Endodermal cell (in vitro differentiated cells): ENCODE results near the gene KIAA1755. TPM values are rescaled to one million over a fixed set of nuclear protein-coding genes. Genes with fewer than 3 reads are reported as not detected.

ENCODE experiments used
- DNase-seq: peaks from one replicate; pipeline ENCODE4 v3.0.0-alpha.2; 2017
- H3K27ac ChIP-seq: 2 replicates; pipeline ENCODE4 v1.5.1; 2013; ENCODE audit warnings: mild to moderate bottlenecking, low read depth, low read length, moderate library complexity
- H3K27me3 ChIP-seq: 2 replicates; pipeline ENCODE4 v1.6.1; 2013; ENCODE audit warnings: mild to moderate bottlenecking, low read length, moderate library complexity; ENCODE audit not compliant: insufficient read depth, control insufficient read depth, poor library complexity, severe bottlenecking
- H3K36me3 ChIP-seq: 2 replicates; pipeline ENCODE4 v1.7.0; 2013; ENCODE audit warnings: mild to moderate bottlenecking, low read length, moderate library complexity; ENCODE audit not compliant: control insufficient read depth, insufficient read depth
- H3K4me1 ChIP-seq: one replicate; pipeline ENCODE4 v1.7.0; 2013; ENCODE audit warnings: low read length; ENCODE audit not compliant: control insufficient read depth, insufficient read depth
- H3K4me3 ChIP-seq: 2 replicates; pipeline ENCODE4 v1.5.1; 2013; ENCODE audit warnings: mild to moderate bottlenecking, low read length, moderate library complexity
- H3K9ac ChIP-seq: 2 replicates; pipeline ENCODE4 v1.6.1; 2013; ENCODE audit warnings: mild to moderate bottlenecking, low read length, moderate library complexity; ENCODE audit not compliant: poor library complexity, severe bottlenecking; ENCODE audit errors: extremely low read depth
- H3K9me3 ChIP-seq: 2 replicates; pipeline ENCODE4 v1.6.1; 2013; ENCODE audit warnings: mild to moderate bottlenecking, low read length, moderate library complexity; ENCODE audit not compliant: control insufficient read depth
- H3K27ac Mint-ChIP-seq: 2 replicates; pipeline ENCODE4 v1.8.0; 2020; ENCODE audit warnings: mixed read lengths
- H3K27me3 Mint-ChIP-seq: 2 replicates; pipeline ENCODE4 v1.8.0; 2021; ENCODE audit warnings: mild to moderate bottlenecking, mixed read lengths; ENCODE audit not compliant: insufficient read depth
- H3K36me3 Mint-ChIP-seq: 2 replicates; pipeline ENCODE4 v1.8.0; 2020; ENCODE audit warnings: low read depth, mixed read lengths
- H3K4me1 Mint-ChIP-seq: 2 replicates; pipeline ENCODE4 v1.8.0; 2020; ENCODE audit warnings: mixed read lengths
- H3K4me3 Mint-ChIP-seq: 2 replicates; pipeline ENCODE4 v1.8.0; 2020; ENCODE audit warnings: mild to moderate bottlenecking, moderate library complexity, mixed read lengths
- H3K9me3 Mint-ChIP-seq: 2 replicates; pipeline ENCODE4 v1.8.0; 2020; ENCODE audit warnings: mild to moderate bottlenecking, mixed read lengths
- CTCF ChIP-seq: fragments of 200-600 bp; sonication (generic); conservative IDR thresholded peaks from 2 replicates; pipeline ENCODE4 v1.5.0; 2021; ENCODE audit warnings: antibody characterized with exemption, mild to moderate bottlenecking
- WGBS, 2 experiments: methylation state at CpG; one replicate each; pipeline versions ENCODE4 v1.1.5 to v1.1.7; 2013; ENCODE audit warnings: missing lambda C conversion rate in 2 of 2, mixed read lengths in 1 of 2; ENCODE audit not compliant: insufficient coverage in 1 of 2, insufficient read length in 1 of 2; 5-methylcytosine and 5-hydroxymethylcytosine counted together
- total RNA-seq, 2 donors: library from RNA; stranded (reverse); fragmentation: NEBNext Ultra II Directional in 1 of 2; extraction: Animal tissue kit (Norgen Biotek cat#: 25700) in 1 of 2; gene quantifications; 2 replicates in 1 of 2; 3 replicates in 1 of 2; pipeline ENCODE4 v1.2.1, GENCODE V29; 2021

KIAA1755 gene
- total RNA-seq, 2 donors from 2014 or later = not detected

GRCh38 chr20:38211200-38212097 lies 49.1 kb downstream of the KIAA1755 start:
- Histone ChIP-seq H3K27me3 (no peaks in the 10 kb centered on the region), H3K4me1 (no peaks in the 10 kb centered on the region), H3K9me3 (no peaks in the 10 kb centered on the region), H3K4me3 (no peak overlapping the region), H3K27ac (no peak overlapping the region), H3K36me3 (no peaks in the 10 kb centered on the region), H3K9ac (no peak overlapping the region)
- WGBS, 2 experiments = 87 to 89% methylated on average over 6 to 9 of the region's 9 CpGs
- Mint-ChIP-seq H3K9me3 (no peaks in the 10 kb centered on the region), H3K4me1 (no peaks in the 10 kb centered on the region), H3K4me3 (no peak overlapping the region), H3K36me3 (no peaks in the 10 kb centered on the region), H3K27ac (no peak overlapping the region), H3K27me3 (peaks cover 6% of the 10 kb centered on the region)
- DNase-seq = no peak
- TF ChIP-seq CTCF = no peak

GRCh38 chr20:38210741-38211140 lies 49.8 kb downstream of the KIAA1755 start:
- Mint-ChIP-seq H3K36me3 (no peaks in the 10 kb centered on the region), H3K4me3 (no peak overlapping the region)

GRCh38 chr20:38209736-38210405 lies 50.7 kb downstream of the KIAA1755 start:
- H3K27me3 Mint-ChIP-seq = peaks cover 6% of the 10 kb centered on the region
- H3K4me1 Mint-ChIP-seq = no peaks in the 10 kb centered on the region
- no peak for TF ChIP-seq CTCF
- H3K9me3 ChIP-seq = no peaks in the 10 kb centered on the region
- no peaks in the 10 kb centered on the region for H3K36me3 ChIP-seq
- H3K9me3 Mint-ChIP-seq = no peaks in the 10 kb centered on the region
- no peaks in the 10 kb centered on the region for H3K36me3 Mint-ChIP-seq
- no peaks in the 10 kb centered on the region for H3K4me1 ChIP-seq
- H3K4me3 Mint-ChIP-seq = no peak overlapping the region
- no peaks in the 10 kb centered on the region for H3K27me3 ChIP-seq
- H3K27ac Mint-ChIP-seq = no peak overlapping the region
- WGBS, 2 experiments = 92 to 100% methylated on average over 3 of the region's 3 CpGs
- H3K27ac ChIP-seq = no peak overlapping the region
- no peak overlapping the region for H3K4me3 ChIP-seq
- no peak for DNase-seq
- no peak overlapping the region for H3K9ac ChIP-seq

More at GRCh38 chr20:38210741-38211140, 49.8 kb downstream of the KIAA1755 start:
- Histone ChIP-seq H3K9me3 (no peaks in the 10 kb centered on the region), H3K4me1 (no peaks in the 10 kb centered on the region), H3K27me3 (no peaks in the 10 kb centered on the region), H3K4me3 (no peak overlapping the region), H3K27ac (no peak overlapping the region), H3K9ac (no peak overlapping the region), H3K36me3 (no peaks in the 10 kb centered on the region)
- H3K27ac Mint-ChIP-seq = no peak overlapping the region
- H3K9me3 Mint-ChIP-seq = no peaks in the 10 kb centered on the region
- TF ChIP-seq CTCF = no peak
- no peak for DNase-seq
- H3K27me3 Mint-ChIP-seq = peaks cover 6% of the 10 kb centered on the region
- H3K4me1 Mint-ChIP-seq = no peaks in the 10 kb centered on the region
- 78 to 82% methylated on average over 4 to 6 of the region's 6 CpGs for WGBS, 2 experiments
